ENCODE data around the gene STK11.

DNA sequence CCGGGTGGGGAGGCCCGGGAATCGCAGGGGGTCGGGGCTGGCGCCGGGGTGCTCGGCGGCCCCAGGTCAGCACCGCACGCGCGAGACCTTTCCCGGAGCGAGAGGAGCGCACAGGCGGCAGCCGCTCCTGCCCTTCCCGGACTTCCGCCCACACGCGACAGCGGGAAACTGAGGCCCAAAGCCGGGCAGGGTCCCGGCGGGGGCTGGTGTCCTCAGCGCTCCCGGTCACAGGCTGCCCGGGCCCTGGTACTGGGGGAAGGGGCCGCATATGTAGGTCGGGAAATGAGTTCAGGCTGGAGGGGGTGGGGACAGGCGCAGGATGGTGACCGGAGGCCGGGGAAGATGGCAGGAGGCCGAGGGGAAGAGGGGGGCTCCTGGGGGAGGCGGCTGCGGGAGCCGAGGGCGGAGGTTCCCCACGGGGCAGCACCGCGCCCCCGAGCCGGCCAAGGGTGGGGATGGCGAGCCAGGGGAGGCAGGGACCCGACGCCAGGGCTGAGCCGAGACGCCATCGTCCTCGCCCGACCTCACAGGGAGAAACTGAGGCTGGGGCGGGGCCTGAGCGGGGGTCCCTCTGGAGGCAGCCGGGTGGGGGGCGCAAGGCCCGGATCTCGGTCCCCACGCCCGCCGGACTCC is 31.6 kb downstream of the STK11 start:
- TF ChIP-seq ZNF384 (IDR thresholded peaks at IDR 0.05) (no peak), SP1 (IDR thresholded peaks at IDR 0.05) (no peak), FOXM1 (IDR thresholded peaks at IDR 0.05; ENCODE audit: borderline replicate concordance) (no peak)

All from HEK293T (cell line).